ENCODE data around the gene PMM1. TPM values are rescaled to one million over a fixed set of nuclear protein-coding genes. Genes with fewer than 3 reads are reported as not detected.

PMM1 gene
- polyA plus RNA-seq, 1 of the 3 experiments (the other 2 are of a cell fraction) = 46.4 TPM

DNA sequence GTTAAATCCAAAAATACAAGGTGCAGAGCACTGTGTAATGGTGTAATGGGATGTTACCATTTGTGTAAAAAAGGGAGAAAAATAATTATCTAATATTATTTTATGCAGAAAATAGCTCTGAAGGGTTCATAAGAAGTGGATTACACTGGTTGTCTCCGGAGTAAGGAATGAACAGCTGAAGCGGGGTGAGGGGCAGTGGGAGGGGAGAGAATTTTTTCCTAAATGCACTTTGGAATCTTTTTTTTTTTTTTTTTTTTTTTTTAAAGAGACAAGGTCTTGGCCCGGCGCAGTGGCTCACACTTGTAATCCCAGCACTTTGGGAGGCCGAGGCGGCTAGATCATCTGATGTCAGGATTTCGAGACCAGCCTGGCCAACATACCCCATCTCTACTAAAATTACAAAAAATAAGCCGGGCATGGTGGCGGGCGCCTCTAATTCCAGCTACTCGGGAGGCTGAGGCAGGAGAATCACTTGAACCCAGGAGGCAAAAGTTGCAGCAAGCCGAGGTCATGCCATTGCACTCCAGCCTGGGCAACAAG lies 38.6 kb downstream of the PMM1 start:
- Histone ChIP-seq H3K27ac (ENCODE audit: low read depth in 2 of 2, low read length in 1 of 2) (no peak overlapping the region), H3K9ac (no peak overlapping the region)
- POLR2A ChIA-PET = no interaction called here

GRCh38 chr22:41548830-41549211 lies 40.8 kb downstream of the PMM1 start:
- ChIA-PET CTCF (interaction anchor here (1.0 kb wide), 1 partner anchor 49 kb away, joined by 3 read pairs; no protein-coding TSS in a partner anchor), POLR2A (no interaction called here)
- no peaks in the 10 kb centered on the region for H3K27me3 ChIP-seq (ENCODE audit: insufficient read depth)
- H3K4me2 ChIP-seq = no peak overlapping the region
- H3K9me3 ChIP-seq = no peaks in the 10 kb centered on the region
- H4K20me1 ChIP-seq (ENCODE audit: insufficient read depth) = no peaks in the 10 kb centered on the region
- H3K9ac ChIP-seq = no peak overlapping the region
- no peaks in the 10 kb centered on the region for H3F3A ChIP-seq (replicated peaks; ENCODE audit: insufficient read depth)
- no peak for DNase-seq
- peaks cover 2% of the 10 kb centered on the region; the same call in 1 of the 2 replicates for H3K79me2 ChIP-seq (ENCODE audit: insufficient read depth)
- H3K9me2 ChIP-seq = no peaks in the 10 kb centered on the region
- no peak overlapping the region for H3K4me3 ChIP-seq (ENCODE audit: low read depth in 2 of 2, low read length in 1 of 2)
- H3K4me1 ChIP-seq (ENCODE audit: control insufficient read depth in 1 of 2, insufficient read depth in 2 of 2, low read depth in 1 of 2, low read length in 1 of 2) = peaks cover 0 to 4% of the 10 kb centered on the region in 2 experiments; a peak in 1 of 4 replicates
- TF ChIP-seq RAD21 (IDR thresholded peaks at IDR 0.05; ENCODE audit: low read length) (no peak), MXI1 (IDR thresholded peaks at IDR 0.05; ENCODE audit: low read depth, low read length) (no peak)
- WGBS (ENCODE audit: low lambda C conversion rate) = 91% methylated on average over 4 of the region's 5 CpGs
- H3K27ac ChIP-seq (ENCODE audit: low read depth in 2 of 2, low read length in 1 of 2) = no peak overlapping the region
- H2AFZ ChIP-seq (ENCODE audit: low read depth) = no peak overlapping the region
- H3K36me3 ChIP-seq (replicated peaks in 1 of 2; ENCODE audit: control insufficient read depth in 1 of 2, insufficient read depth in 2 of 2, low read length in 1 of 2) = no peaks in the 10 kb centered on the region

More for the DNA sequence above, 38.6 kb downstream of the PMM1 start:
- H3K9me2 ChIP-seq = no peaks in the 10 kb centered on the region
- no peaks in the 10 kb centered on the region for H3K36me3 ChIP-seq (replicated peaks in 1 of 2; ENCODE audit: control insufficient read depth in 1 of 2, insufficient read depth in 2 of 2, low read length in 1 of 2)
- no peaks in the 10 kb centered on the region for H3F3A ChIP-seq (replicated peaks; ENCODE audit: insufficient read depth)
- peaks cover 0 to 8% of the 10 kb centered on the region in 2 experiments; a peak in 1 of 4 replicates for H3K4me1 ChIP-seq (ENCODE audit: control insufficient read depth in 1 of 2, insufficient read depth in 2 of 2, low read depth in 1 of 2, low read length in 1 of 2)
- no peaks in the 10 kb centered on the region for H3K9me3 ChIP-seq
- H3K79me2 ChIP-seq (ENCODE audit: insufficient read depth) = no peaks in the 10 kb centered on the region
- 86% methylated on average over 8 of the region's 12 CpGs for WGBS (ENCODE audit: low lambda C conversion rate)
- H3K27me3 ChIP-seq (ENCODE audit: insufficient read depth) = no peaks in the 10 kb centered on the region
- H4K20me1 ChIP-seq (ENCODE audit: insufficient read depth) = no peaks in the 10 kb centered on the region
- no peak for DNase-seq
- no peak for TF ChIP-seq RFX5 (IDR thresholded peaks at IDR 0.05; ENCODE audit: low read length)
- TF ChIP-seq MAX (IDR thresholded peaks at IDR 0.05; ENCODE audit: low read depth) = no peak
- no peak for TF ChIP-seq CHD2 (IDR thresholded peaks at IDR 0.05; ENCODE audit: low read length, partially characterized antibody)
- TF ChIP-seq NRF1 (IDR thresholded peaks at IDR 0.05; ENCODE audit: low read depth, low read length) = no peak
- no peak for TF ChIP-seq FOSL2 (IDR thresholded peaks at IDR 0.05; ENCODE audit: borderline replicate concordance, low read depth)
- no peak for TF ChIP-seq GABPA (IDR thresholded peaks at IDR 0.05; ENCODE audit: low read depth)
- TF ChIP-seq NFIC (IDR thresholded peaks at IDR 0.05; ENCODE audit: borderline replicate concordance) = no peak
- TF ChIP-seq, protein P1, sequence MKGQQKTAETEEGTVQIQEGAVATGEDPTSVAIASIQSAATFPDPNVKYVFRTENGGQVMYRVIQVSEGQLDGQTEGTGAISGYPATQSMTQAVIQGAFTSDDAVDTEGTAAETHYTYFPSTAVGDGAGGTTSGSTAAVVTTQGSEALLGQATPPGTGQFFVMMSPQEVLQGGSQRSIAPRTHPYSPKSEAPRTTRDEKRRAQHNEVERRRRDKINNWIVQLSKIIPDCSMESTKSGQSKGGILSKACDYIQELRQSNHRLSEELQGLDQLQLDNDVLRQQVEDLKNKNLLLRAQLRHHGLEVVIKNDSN (IDR thresholded peaks at IDR 0.05; ENCODE audit: borderline replicate concordance, low read depth) = no peak
- no peak overlapping the region for H3K4me3 ChIP-seq (ENCODE audit: low read depth in 2 of 2, low read length in 1 of 2)
- CTCF ChIA-PET = no interaction called here
- H2AFZ ChIP-seq (ENCODE audit: low read depth) = no peak overlapping the region
- H3K4me2 ChIP-seq = no peak overlapping the region

Data from SK-N-SH (cell line).